H54 (cell line): ENCODE measurements around the gene LACTB.

ENCODE experiments used
- DNase-seq: peaks from one replicate; pipeline ENCODE4 v3.0.0; 2011; ENCODE audit warnings: low spot score, mixed read lengths; ENCODE audit not compliant: insufficient read length
- FAIRE-seq: peaks from 3 replicates; lab custom pipeline; 2011; peaks lifted over from hg19 to GRCh38; lab: Jason Lieb, UNC
- POLR2A ChIP-seq: IDR thresholded peaks from 2 replicates; pipeline ENCODE4 v1.6.1; 2011; ENCODE audit warnings: low read depth, mild to moderate bottlenecking, low read length

LACTB gene

GRCh38 chr15:63156755-63157117 is 35.1 kb downstream of the LACTB start:
- no peak for DNase-seq
- no peak for TF ChIP-seq POLR2A
- FAIRE-seq, result no peak

- DNase-seq (peak; percentile 60), FAIRE-seq (no peak)
- peak; percentile 91 for TF ChIP-seq POLR2A
These were observed 35.6 kb downstream of the LACTB start, which contains the start of gene RPS27L for GRCh38 chr15:63157118-63157843. Gene RPS27L (minus strand): TSS chr15:63157477. CDS start chr15:63157405, 72 bp downstream.

DNA sequence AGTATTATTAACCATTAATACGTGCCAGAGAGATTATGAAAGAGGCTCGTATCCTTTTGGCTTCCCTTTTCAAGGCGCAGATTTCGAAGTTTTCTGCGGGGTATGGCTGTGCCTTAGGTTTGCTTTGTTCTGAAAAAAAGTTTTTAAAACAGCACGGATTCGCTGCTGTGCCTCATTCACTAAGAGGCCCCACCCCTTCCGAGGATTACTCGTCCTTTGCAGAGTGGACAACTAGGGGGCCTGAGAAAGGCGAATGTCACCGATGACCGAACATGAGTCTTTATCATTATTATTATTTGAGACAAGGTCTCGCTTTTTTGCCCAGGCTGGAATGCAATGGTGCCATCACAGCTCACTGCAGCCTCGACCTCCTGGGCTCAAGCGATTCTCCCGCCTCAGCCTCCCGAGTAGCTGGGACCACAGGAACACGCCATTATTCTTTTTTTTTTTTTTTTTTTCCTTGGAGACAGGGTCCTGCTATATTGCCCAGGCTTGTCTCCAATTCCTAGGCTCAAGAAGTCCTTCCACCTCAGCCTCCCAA is 36.3 kb downstream of the LACTB start:
- FAIRE-seq (no peak), DNase-seq (peak; percentile 30)
- TF ChIP-seq POLR2A, result no peak

- no peak for FAIRE-seq
- no peak for DNase-seq
- TF ChIP-seq POLR2A, result no peak
These were observed 39.0 kb downstream of the LACTB start for GRCh38 chr15:63160638-63161037.

DNA sequence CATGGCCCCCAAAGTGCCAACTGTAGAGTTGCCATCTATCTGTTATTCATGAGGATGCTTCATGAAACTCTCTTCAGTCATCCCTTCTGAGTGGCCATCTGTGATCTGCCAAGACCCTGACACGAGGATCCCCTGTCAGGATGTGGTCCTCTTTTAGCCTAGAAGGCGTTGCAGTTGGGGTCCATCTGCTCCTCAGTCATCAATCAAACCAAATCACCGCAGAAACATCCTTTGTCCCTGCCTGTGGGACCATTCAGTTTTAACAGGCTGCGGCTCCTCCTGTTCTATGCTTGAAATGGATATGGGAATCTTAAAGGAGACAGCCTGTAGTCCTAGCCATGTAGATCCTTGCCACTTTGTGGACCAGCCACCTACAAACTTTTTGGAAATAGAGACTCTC is 41.6 kb downstream of the LACTB start:
- no peak for DNase-seq
- no peak for FAIRE-seq
- TF ChIP-seq POLR2A, result no peak

- no peak for DNase-seq
- no peak for FAIRE-seq
- TF ChIP-seq POLR2A, result no peak
These were observed 43.7 kb downstream of the LACTB start for GRCh38 chr15:63165166-63165859.

- FAIRE-seq, result no peak
- TF ChIP-seq POLR2A, result no peak
- DNase-seq, result no peak
These were observed 44.6 kb downstream of the LACTB start for GRCh38 chr15:63166219-63166618.

DNA sequence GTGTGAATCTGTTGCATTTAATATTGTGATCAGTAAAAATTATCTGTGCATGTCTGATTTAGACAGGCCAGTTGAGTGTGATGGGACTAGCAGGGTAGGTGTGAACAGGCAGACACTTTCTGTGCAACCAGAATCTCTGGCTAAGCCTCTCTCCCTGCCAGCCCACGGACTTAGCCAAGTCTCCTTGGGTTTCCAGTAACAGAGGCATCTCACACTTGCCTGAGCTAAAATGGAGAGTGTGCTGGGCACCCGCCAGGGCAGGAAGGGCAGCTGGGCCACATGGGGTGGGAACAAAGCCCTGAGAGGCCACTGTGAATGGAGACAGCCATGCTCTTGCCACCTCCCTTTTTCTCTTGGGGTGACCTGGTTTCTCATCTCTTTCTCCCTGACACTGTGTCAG is 48.1 kb downstream of the LACTB start:
- FAIRE-seq, result no peak
- TF ChIP-seq POLR2A, result no peak
- no peak for DNase-seq

DNA sequence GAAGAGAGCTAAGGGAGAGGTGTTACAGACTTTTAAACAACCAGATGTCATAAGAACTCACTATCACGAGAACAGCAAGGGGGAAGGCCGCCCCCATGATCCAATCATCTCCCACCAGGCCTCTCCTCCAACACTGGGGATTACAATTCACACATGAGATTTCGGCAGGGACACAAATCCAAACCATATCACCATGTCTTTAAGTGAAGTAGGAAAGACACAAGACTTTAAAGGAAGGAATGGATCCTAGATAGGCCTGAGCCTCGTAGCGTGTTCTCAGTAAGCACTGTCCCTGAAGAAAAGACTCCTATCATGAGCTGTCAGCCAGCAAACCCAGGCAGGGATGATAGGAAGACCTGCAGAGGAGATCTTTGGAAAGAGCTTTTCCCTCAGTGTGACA is 50.7 kb downstream of the LACTB start:
- DNase-seq (no peak), FAIRE-seq (no peak)
- TF ChIP-seq POLR2A, result no peak

DNA sequence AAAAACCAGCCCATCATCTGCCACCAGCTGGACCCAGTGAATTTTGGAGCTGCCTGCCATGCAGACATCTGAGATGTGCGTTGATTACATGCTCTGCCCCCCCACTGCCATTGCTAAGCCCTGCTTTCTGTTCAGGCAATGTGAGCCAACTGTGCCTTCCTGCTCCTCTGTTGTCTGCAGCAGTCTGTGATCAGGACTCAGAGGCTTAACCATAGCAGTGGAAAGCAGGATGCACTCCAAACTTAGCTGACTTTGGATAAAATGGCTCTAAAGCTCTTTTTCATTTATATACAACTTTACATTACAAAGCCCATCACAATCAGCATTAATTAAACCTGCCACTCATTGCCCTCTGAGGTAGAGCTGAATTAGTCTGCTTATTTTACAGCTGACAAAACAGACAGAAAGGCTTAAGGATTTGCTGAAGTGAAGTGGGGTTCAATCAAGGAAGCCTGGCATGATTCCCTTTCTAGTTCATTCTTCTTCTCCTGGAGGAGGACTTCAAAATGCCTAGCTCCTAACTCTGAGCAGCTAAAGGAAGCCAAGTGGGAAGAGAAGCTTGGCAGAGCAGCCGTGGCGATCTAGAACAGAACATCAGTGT is 51.3 kb downstream of the LACTB start:
- FAIRE-seq (no peak), DNase-seq (no peak)
- TF ChIP-seq POLR2A, result no peak

DNA sequence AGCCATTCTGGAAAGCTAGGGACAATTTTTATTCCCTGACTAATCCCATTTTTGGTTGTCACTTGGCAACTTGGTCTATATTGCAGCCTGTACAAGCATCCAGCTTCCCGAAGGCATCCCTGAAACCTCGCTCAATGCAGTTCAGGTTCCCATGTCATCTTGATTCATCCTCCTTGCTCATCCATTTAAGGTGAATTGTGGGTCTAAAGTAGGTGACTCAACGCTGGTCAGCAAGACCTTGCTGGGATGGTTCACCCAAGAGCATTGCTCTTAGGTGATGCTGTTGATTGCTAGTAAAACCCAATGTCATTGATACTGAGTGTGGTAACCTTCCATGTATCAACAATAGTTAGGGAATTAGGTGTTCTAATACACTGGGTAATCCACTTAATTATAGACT is 54.6 kb downstream of the LACTB start:
- DNase-seq, result no peak
- no peak for TF ChIP-seq POLR2A
- FAIRE-seq, result no peak

DNA sequence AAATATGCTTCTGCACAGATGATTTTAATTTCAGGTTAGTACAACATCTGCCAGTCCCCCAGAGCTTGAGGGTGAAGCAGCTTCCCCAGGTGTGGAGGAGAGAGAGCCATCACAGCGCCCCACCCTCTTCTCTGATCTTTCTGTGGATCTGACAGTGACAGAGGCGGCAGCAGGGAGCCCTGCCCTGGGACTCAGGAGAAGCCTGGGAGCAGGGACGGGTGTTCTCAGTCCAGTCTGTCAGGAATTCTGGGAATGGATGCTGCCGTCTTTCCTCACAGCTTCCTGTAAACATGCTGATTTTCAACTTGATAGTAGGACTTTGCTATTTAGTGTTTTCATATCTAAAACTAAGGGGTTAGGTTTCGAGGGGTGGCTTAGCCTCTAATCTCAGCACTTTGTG is 56.4 kb downstream of the LACTB start:
- no peak for TF ChIP-seq POLR2A
- DNase-seq (no peak), FAIRE-seq (no peak)

DNA sequence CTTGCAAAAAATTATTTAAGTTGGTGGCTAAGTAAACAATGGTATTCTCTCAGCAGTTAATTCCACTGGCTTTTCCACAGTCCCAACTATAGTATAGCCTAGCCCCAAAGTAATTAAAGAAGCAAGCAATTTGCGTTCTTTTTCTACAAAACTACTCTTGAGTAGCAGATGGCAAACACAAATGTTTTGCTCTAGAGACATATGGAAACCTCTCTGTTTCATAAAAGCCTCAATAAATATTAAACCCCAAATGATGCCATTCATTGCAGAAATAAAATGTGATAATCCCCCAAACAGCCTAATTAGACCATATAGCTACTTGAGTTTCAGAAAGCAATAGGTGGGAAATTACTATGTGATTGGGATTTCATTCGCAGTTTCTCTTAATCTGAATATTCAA is 59.1 kb downstream of the LACTB start:
- no peak for TF ChIP-seq POLR2A
- DNase-seq (no peak), FAIRE-seq (no peak)

DNA sequence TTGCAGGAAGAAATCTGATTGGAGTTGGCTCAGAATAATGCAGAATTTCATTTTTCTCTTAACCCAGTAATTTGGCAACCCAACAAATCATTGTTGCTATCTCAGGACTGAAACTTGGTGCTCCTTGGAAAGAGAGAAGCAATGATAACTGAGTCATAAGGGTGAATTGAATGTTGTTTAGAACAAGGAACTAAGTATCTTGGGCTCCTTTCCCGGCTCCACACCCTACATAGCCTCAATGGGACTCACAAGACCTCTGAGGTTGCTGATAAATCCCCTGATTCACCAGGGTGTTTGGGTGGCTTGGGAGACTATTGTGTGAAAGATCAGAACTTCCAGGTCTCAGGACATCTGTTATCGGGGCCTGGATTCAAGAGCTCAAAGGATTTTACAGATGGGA is 60.0 kb downstream of the LACTB start:
- DNase-seq (no peak), FAIRE-seq (no peak)
- TF ChIP-seq POLR2A, result no peak
